H1 (cell line): ENCODE measurements around the gene PLK3. TPM values are rescaled to one million over a fixed set of nuclear protein-coding genes. Genes with fewer than 3 reads are reported as not detected.
A peak's percentile ranks its signal among the peaks of the same experiment; 100 is the strongest.

Source experiments
- CTCF ChIA-PET: fragments of 300-600 bp; sonication (Branson Sonifier 250); formaldehyde crosslinking; loops from one replicate; lab custom pipeline; 2021; ENCODE audit not compliant: partially characterized antibody; lab: Charles Lee
- POLR2A ChIA-PET: fragments of 300-600 bp; sonication (Branson Sonifier 250); formaldehyde crosslinking; loops from one replicate; lab custom pipeline; 2021; ENCODE audit warnings: inconsistent platforms; ENCODE audit not compliant: partially characterized antibody; lab: Charles Lee
- DNase-seq, 2 experiments: peaks; one replicate each; pipeline versions ENCODE4 v3.0.0 to v3.0.0-alpha.2; 2010 to 2022; ENCODE audit warnings: low spot score in 2 of 2, low read depth in 1 of 2, mixed read lengths in 1 of 2
- FAIRE-seq: peaks from 2 replicates; lab custom pipeline; 2011; peaks lifted over from hg19 to GRCh38; lab: Jason Lieb, UNC
- H2AFZ ChIP-seq: 2 replicates; pipeline ENCODE4 v1.8.1; 2012; ENCODE audit warnings: low read length, inconsistent platforms
- H2AK5ac ChIP-seq: 2 replicates; pipeline ENCODE4 v1.6.1; 2013; ENCODE audit warnings: low read depth, low read length
- H2BK120ac ChIP-seq: replicated peaks from 2 replicates; pipeline ENCODE3; 2013; ENCODE audit warnings: low read depth, low read length, inconsistent platforms
- H2BK12ac ChIP-seq: 2 replicates; pipeline ENCODE4 v1.6.1; 2013; ENCODE audit warnings: low read depth, low read length
- H2BK15ac ChIP-seq: 2 replicates; pipeline ENCODE4 v1.6.1; 2013; ENCODE audit warnings: low read length
- H2BK20ac ChIP-seq: 2 replicates; pipeline ENCODE4 v1.6.1; 2013; ENCODE audit warnings: low read length
- H2BK5ac ChIP-seq: 2 replicates; pipeline ENCODE4 v1.6.1; 2013; ENCODE audit warnings: low read depth, low read length
- H3K14ac ChIP-seq: 2 replicates; pipeline ENCODE4 v1.6.1; 2013; ENCODE audit warnings: inconsistent platforms; ENCODE audit not compliant: insufficient read length
- H3K18ac ChIP-seq: 2 replicates; pipeline ENCODE4 v1.6.1; 2013; ENCODE audit warnings: low read length; ENCODE audit errors: extremely low read depth
- H3K23ac ChIP-seq: 2 replicates; pipeline ENCODE4 v1.6.1; 2013; ENCODE audit warnings: inconsistent platforms; ENCODE audit not compliant: insufficient read length
- H3K23me2 ChIP-seq: 2 replicates; pipeline ENCODE4 v1.6.1; 2013; ENCODE audit warnings: low read depth, low read length
- H3K27ac ChIP-seq: 2 replicates; pipeline ENCODE4 v1.6.1; 2011; ENCODE audit warnings: low read depth, low read length, inconsistent platforms
- H3K27me3 ChIP-seq, 4 experiments: replicated peaks in 1 of 4; 1 replicate in 1 of 4; 2 replicates in 3 of 4; pipeline versions ENCODE4 v1.6.1 to v1.8.1; 2011 to 2013; ENCODE audit warnings: low read length in 3 of 4, mild to moderate bottlenecking in 3 of 4, inconsistent platforms in 2 of 4, mixed read lengths in 2 of 4, moderate library complexity in 1 of 4; ENCODE audit not compliant: control insufficient read depth in 3 of 4, insufficient read depth in 3 of 4; ENCODE audit errors: extremely low read depth in 1 of 4
- H3K36me3 ChIP-seq, 4 experiments: 2 replicates each; pipeline versions ENCODE4 v1.6.1 to v1.8.1; 2011 to 2013; ENCODE audit warnings: mild to moderate bottlenecking in 4 of 4, low read length in 3 of 4, moderate library complexity in 2 of 4, control low read depth in 1 of 4, inconsistent platforms in 1 of 4; ENCODE audit not compliant: insufficient read depth in 4 of 4, control insufficient read depth in 2 of 4
- H3K4ac ChIP-seq: replicated peaks from 2 replicates; pipeline ENCODE3; 2013; ENCODE audit warnings: low read length, low read depth, mixed read lengths, inconsistent platforms; ENCODE audit not compliant: insufficient read length
- H3K4me1 ChIP-seq, 4 experiments: replicated peaks in 1 of 4; 1 replicate in 1 of 4; 2 replicates in 3 of 4; pipeline versions ENCODE4 v1.6.1 to v1.8.1; 2011 to 2013; ENCODE audit warnings: low read length in 3 of 4, inconsistent platforms in 2 of 4, mixed read lengths in 1 of 4; ENCODE audit not compliant: insufficient read depth in 4 of 4, control insufficient read depth in 3 of 4
- H3K4me2 ChIP-seq, 2 experiments: 2 replicates each; pipeline versions ENCODE4 v1.6.1 to v1.8.1; 2011 to 2013; ENCODE audit warnings: low read depth in 2 of 2, low read length in 2 of 2, control low read depth in 1 of 2, inconsistent platforms in 1 of 2, mild to moderate bottlenecking in 1 of 2; ENCODE audit not compliant: insufficient read depth in 1 of 2
- H3K4me3 ChIP-seq, 4 experiments: fragments of 200-600, 300-600 bp in 1 of 4; sonication (generic), shearing (Covaris generic), sonication (Bioruptor Twin) in 1 of 4; 2 replicates each; pipeline versions ENCODE4 v1.5.1 to v1.8.1; 2011 to 2016; ENCODE audit warnings: low read length in 4 of 4, low read depth in 3 of 4, control low read depth in 2 of 4, inconsistent platforms in 2 of 4, mild to moderate bottlenecking in 2 of 4, mixed read lengths in 1 of 4, moderate library complexity in 1 of 4; ENCODE audit not compliant: insufficient read depth in 2 of 4; ENCODE audit errors: extremely low read depth in 1 of 4
- H3K56ac ChIP-seq: replicated peaks from 2 replicates; pipeline ENCODE3; 2013; ENCODE audit warnings: low read depth, mild to moderate bottlenecking, mixed read lengths, low read length, inconsistent platforms; ENCODE audit not compliant: insufficient read length
- H3K79me1 ChIP-seq: 2 replicates; pipeline ENCODE4 v1.6.1; 2013; ENCODE audit warnings: low read depth, low read length, control low read depth
- H3K79me2 ChIP-seq, 2 experiments: 2 replicates each; pipeline versions ENCODE4 v1.6.1 to v1.8.1; 2012 to 2013; ENCODE audit warnings: low read length in 2 of 2, mild to moderate bottlenecking in 2 of 2, inconsistent platforms in 1 of 2; ENCODE audit not compliant: insufficient read depth in 2 of 2, control insufficient read depth in 1 of 2
- H3K9ac ChIP-seq, 4 experiments: replicated peaks in 1 of 4; 1 replicate in 1 of 4; 2 replicates in 3 of 4; pipeline versions ENCODE4 v1.6.1 to v1.8.1; 2011 to 2013; ENCODE audit warnings: low read depth in 3 of 4, low read length in 3 of 4, control low read depth in 2 of 4, mild to moderate bottlenecking in 2 of 4, moderate library complexity in 2 of 4, inconsistent platforms in 1 of 4; ENCODE audit errors: extremely low read depth in 1 of 4
- H3K9me3 ChIP-seq, 2 experiments: 2 replicates each; pipeline versions ENCODE4 v1.6.1 to v1.8.1; 2012 to 2013; ENCODE audit warnings: mild to moderate bottlenecking in 2 of 2, moderate library complexity in 2 of 2, control low read depth in 1 of 2, inconsistent platforms in 1 of 2, low read depth in 1 of 2, low read length in 1 of 2, mixed read lengths in 1 of 2; ENCODE audit not compliant: insufficient read depth in 2 of 2
- H4K20me1 ChIP-seq, 2 experiments: replicated peaks in 1 of 2; 2 replicates each; pipeline versions ENCODE3 to v1.8.1; 2011 to 2013; ENCODE audit warnings: inconsistent platforms in 2 of 2, low read length in 2 of 2, mild to moderate bottlenecking in 1 of 2; ENCODE audit not compliant: insufficient read depth in 2 of 2, control insufficient read depth in 1 of 2
- H4K5ac ChIP-seq: 2 replicates; pipeline ENCODE4 v1.6.1; 2013; ENCODE audit warnings: low read length, low read depth, mixed read lengths, inconsistent platforms; ENCODE audit not compliant: insufficient read length
- H4K8ac ChIP-seq: 2 replicates; pipeline ENCODE4 v1.8.0; 2013; ENCODE audit warnings: mild to moderate bottlenecking, moderate library complexity, low read length, inconsistent platforms; ENCODE audit not compliant: insufficient read depth; ENCODE audit errors: extremely low read depth
- H4K91ac ChIP-seq: replicated peaks from 2 replicates; pipeline ENCODE3; 2013; ENCODE audit warnings: low read length, mixed read lengths, inconsistent platforms; ENCODE audit not compliant: insufficient read length
- BCL11A ChIP-seq, 2 experiments: IDR thresholded peaks; one replicate each; pipeline ENCODE4 v1.6.1; 2011; ENCODE audit warnings: low read depth in 2 of 2, low read length in 2 of 2, mild to moderate bottlenecking in 2 of 2
- CBX8 ChIP-seq: fragments of 300-800, 300-1000 bp; sonication (generic); IDR thresholded peaks from 2 replicates; pipeline ENCODE4 v1.7.1; 2016; ENCODE audit warnings: low read depth, low read length, borderline replicate concordance
- KDM5A ChIP-seq: fragments of 200-600 bp; IDR thresholded peaks from 2 replicates; pipeline ENCODE4 v1.7.1; 2012; ENCODE audit warnings: mild to moderate bottlenecking, low read length, inconsistent platforms, mixed read lengths
- MAX ChIP-seq: IDR thresholded peaks from 2 replicates; pipeline ENCODE4 v1.6.1; 2012; ENCODE audit warnings: inconsistent platforms
- NANOG ChIP-seq: IDR thresholded peaks from 2 replicates; pipeline ENCODE4 v1.6.1; 2011; ENCODE audit warnings: low read length, low read depth, mild to moderate bottlenecking, inconsistent platforms; ENCODE audit not compliant: insufficient read depth, poor library complexity, severe bottlenecking
- RAD21 ChIP-seq, 2 experiments: IDR thresholded peaks in 1 of 2; conservative IDR thresholded peaks in 1 of 2; 2 replicates each; pipeline ENCODE4 v1.6.1; 2011; ENCODE audit warnings: low read depth in 2 of 2, low read length in 2 of 2, improper control_type of control experiment in 1 of 2, inconsistent platforms in 1 of 2, mild to moderate bottlenecking in 1 of 2, moderate library complexity in 1 of 2
- SAP30 ChIP-seq: fragments of 300-600 bp; sonication (generic); IDR thresholded peaks from 2 replicates; pipeline ENCODE4 v1.7.1; 2012; ENCODE audit warnings: low read length, moderate library complexity, mild to moderate bottlenecking, inconsistent platforms; ENCODE audit not compliant: insufficient read depth, insufficient replicate concordance
- SP4 ChIP-seq: IDR thresholded peaks from 2 replicates; pipeline ENCODE4 v1.6.1; 2012; ENCODE audit warnings: low read length, inconsistent platforms
- TAF1 ChIP-seq: IDR thresholded peaks from 2 replicates; pipeline ENCODE4 v1.6.1; 2011; ENCODE audit warnings: mild to moderate bottlenecking, low read depth, low read length
- YY1 ChIP-seq: IDR thresholded peaks from 2 replicates; pipeline ENCODE4 v1.6.1; 2011; ENCODE audit warnings: low read depth, mild to moderate bottlenecking, low read length
- WGBS, 2 experiments: shearing (Covaris generic) in 1 of 2; methylation state at CpG; one replicate each; pipeline versions ENCODE4 v1.1.6 to v1.1.7; 2013 to 2015; ENCODE audit warnings: low lambda C conversion rate in 2 of 2, mixed read lengths in 2 of 2, inconsistent platforms in 1 of 2, low coverage in 1 of 2, missing lambda C conversion rate in 1 of 2; ENCODE audit not compliant: insufficient replicate concordance in 2 of 2, insufficient coverage in 1 of 2, insufficient read length in 1 of 2; ENCODE audit errors: extremely low coverage in 1 of 2, missing lambda C conversion rate in 1 of 2; 5-methylcytosine and 5-hydroxymethylcytosine counted together
- polyA plus RNA-seq, 7 experiments: library from polyadenylated mRNA; depleted of rRNA in 3 of 7; stranded (reverse) in 5 of 7; unstranded in 2 of 7; fragments of >200 nt in 5 of 7; fragments of 200-250 nt in 2 of 7; gene quantifications; 1 replicate in 5 of 7; 2 replicates in 1 of 7; 4 replicates in 1 of 7; pipeline versions ENCODE4 v1.2.1 to v1.2.3, GENCODE V29; 2011 to 2013; ENCODE audit warnings: missing spikeins in 2 of 7, mixed read lengths in 2 of 7
- total RNA-seq: library from RNA; stranded (reverse); fragmentation: NEBNext Ultra II Directional; extraction: Animal tissue kit (Norgen Biotek cat#: 25700); gene quantifications from 2 replicates; pipeline ENCODE4 v1.2.1, GENCODE V29; 2021

Gene PLK3
- total and polyA plus RNA-seq, 2 of the 8 experiments (the other 6 are each of a cell fraction or from before 2014, with no cell fraction given) = 7.9 to 12.3 TPM

DNA sequence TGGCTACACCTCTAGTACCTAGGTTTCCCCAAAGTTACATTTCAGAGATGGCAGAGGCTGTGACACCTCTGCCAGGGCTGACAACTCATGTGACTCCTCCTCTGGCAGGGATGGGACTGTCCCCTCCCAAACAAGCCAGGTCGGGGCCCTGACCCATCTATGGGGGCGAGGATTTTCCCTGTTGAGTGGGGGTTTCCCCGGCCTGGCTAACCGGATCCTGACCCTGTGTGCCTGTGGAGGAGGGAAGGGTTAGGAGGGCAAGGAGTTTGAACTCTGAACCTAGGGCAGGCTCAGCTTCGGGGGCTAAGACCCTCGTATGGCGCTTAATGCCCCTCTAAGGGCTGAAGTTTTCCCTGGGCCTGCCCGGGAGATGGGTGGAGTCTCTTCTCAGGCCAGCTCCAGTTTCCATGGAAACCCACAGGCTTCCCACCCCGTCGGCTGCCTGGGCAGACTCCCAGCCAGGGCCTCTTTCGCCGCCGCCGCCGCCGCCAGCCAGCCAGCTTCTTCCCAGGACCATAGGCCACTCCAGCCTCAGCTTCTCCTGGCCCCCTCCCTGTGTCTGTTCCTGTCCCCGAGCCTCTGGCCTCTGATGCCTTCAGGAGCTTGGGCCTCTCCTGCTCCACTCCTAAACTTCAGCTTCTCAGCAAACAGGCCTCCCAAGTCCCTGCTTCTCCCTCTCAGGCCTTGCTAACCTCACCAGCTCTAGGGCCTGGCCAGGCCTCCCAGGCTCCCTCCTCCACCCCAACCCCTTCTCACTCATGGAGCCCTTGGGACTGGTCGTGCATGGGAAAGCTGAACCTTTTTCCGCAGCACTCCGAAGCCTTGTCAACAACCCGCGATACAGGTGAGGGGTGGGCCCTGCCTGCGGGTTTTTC lies 8.1 kb downstream of the PLK3 start, which contains the start of gene BTBD19:
TSS of gene BTBD19 (plus strand) at position 461 of the 875 bp plus-strand sequence. CDS start at position 759, 298 bp downstream.
- Histone ChIP-seq H3K23me2 (peaks cover 3% of the 10 kb centered on the region; the same call in 1 of the 2 replicates), H3K27ac (peak within 1 kb of the TSS; percentile 96), H3K4me2 (peak within 1 kb of the TSS; percentile 56 to 58), H2AK5ac (peak within 1 kb of the TSS; percentile 96), H2BK120ac (peak within 1 kb of the TSS; percentile 71), H4K91ac (peak within 1 kb of the TSS; percentile 94), H4K5ac (peak within 1 kb of the TSS; percentile 69), H2BK12ac (peak within 1 kb of the TSS; percentile 100), H3K56ac (no peak within 1 kb of the TSS), H3K36me3 (peaks cover 0 to 12% (median 3%) of the 10 kb centered on the region in 4 experiments; a peak in 4 of 8 replicates), H3K14ac (no peak within 1 kb of the TSS), H3K79me1 (no peaks in the 10 kb centered on the region), H2AFZ (no peak within 1 kb of the TSS), H2BK5ac (peak within 1 kb of the TSS; percentile 98), H3K79me2 (no peaks in the 10 kb centered on the region), H3K4me3 (peak within 1 kb of the TSS in 2 of 4 experiments; percentile 5 to 37; a peak in 3 of 8 replicates), H3K4me1 (peaks cover 10 to 42% (median 33%) of the 10 kb centered on the region in 4 experiments), H2BK20ac (peak within 1 kb of the TSS; percentile 99), H2BK15ac (peak within 1 kb of the TSS; percentile 92), H4K20me1 (no peaks in the 10 kb centered on the region), H3K4ac (peak within 1 kb of the TSS; percentile 94), H3K18ac (peak within 1 kb of the TSS; percentile 88), H3K9me3 (no peaks in the 10 kb centered on the region), H3K9ac (peak within 1 kb of the TSS in 3 of 4 experiments; percentile 42 to 80 (median 74); a peak in 4 of 7 replicates), H4K8ac (peak within 1 kb of the TSS; percentile 84; the same call in 1 of the 2 replicates), H3K23ac (no peak within 1 kb of the TSS), H3K27me3 (peaks cover 0 to 8% (median 1%) of the 10 kb centered on the region in 4 experiments; a peak in 4 of 7 replicates)
- ChIA-PET POLR2A (interaction anchor here (0.6 to 19.2 kb wide), 21 partner anchors 8 to 713 kb away, joined by 3 to 547 read pairs (median 7); partner anchors contain the start of genes BEST4, PLK3, PTCH2 and RPS8), CTCF (interaction anchor here (0.5 to 5.4 kb wide), 18 partner anchors 9 to 85 kb away, joined by 3 to 37 read pairs (median 8); partner anchors contain the start of genes BEST4, PLK3 and RNU5D-1)
- no peak for FAIRE-seq
- WGBS, 2 experiments = 52% methylated on average over 23 of the region's 23 CpGs; no CpG with 5 or more reads in 1 of the 2 experiments
- peak in 1 of 2 experiments; percentile 84 for DNase-seq
- no peak for TF ChIP-seq NANOG
- no peak for TF ChIP-seq CBX8
- TF ChIP-seq SP4 = no peak
- 0 out of 2 replicates have a peak, but pooled peaks have one; percentile 6 for TF ChIP-seq TAF1
- TF ChIP-seq RAD21 (IDR thresholded peaks at IDR 0.05 in 1 of 2, conservative IDR thresholded peaks at IDR 0.05 in 1 of 2; ENCODE audit: low read depth in 2 of 2, low read length in 2 of 2) = no peak
- no peak for TF ChIP-seq MAX
- no peak for TF ChIP-seq KDM5A
- TF ChIP-seq YY1 = no peak
- no peak for TF ChIP-seq BCL11A (IDR thresholded peaks at IDR 0.05; ENCODE audit: low read depth in 2 of 2, low read length in 2 of 2)
- no peak for TF ChIP-seq SAP30
